Activated naive CD8-positive, alpha-beta T cell treated with anti-CD3 and anti-CD28 coated beads, Interleukin-2, amount 50 U/mL, for 24 hours (primary cell): Measurements from ENCODE around the gene MGAT4A.

Experiments used
- ATAC-seq: fragments of 150-1000 bp; cut with Tn5 transposase; one replicate; pipeline ENCODE4 v1.10.0; 2021
- DNase-seq: peaks from one replicate; pipeline ENCODE4 v3.0.0; 2021
- H3K27ac Mint-ChIP-seq: one replicate; pipeline ENCODE4 v1.8.0; 2021; ENCODE audit warnings: mild to moderate bottlenecking, mixed read lengths
- H3K27me3 Mint-ChIP-seq: one replicate; pipeline ENCODE4 v1.8.0; 2021; ENCODE audit warnings: mixed read lengths
- H3K36me3 Mint-ChIP-seq: one replicate; pipeline ENCODE4 v1.8.0; 2021; ENCODE audit warnings: low read depth, mixed read lengths
- H3K4me1 Mint-ChIP-seq: one replicate; pipeline ENCODE4 v1.8.0; 2021; ENCODE audit warnings: mixed read lengths
- H3K4me3 Mint-ChIP-seq: one replicate; pipeline ENCODE4 v1.8.0; 2021; ENCODE audit warnings: mild to moderate bottlenecking, moderate library complexity, mixed read lengths
- H3K9me3 Mint-ChIP-seq: one replicate; pipeline ENCODE4 v1.8.0; 2021; ENCODE audit warnings: mixed read lengths

The MGAT4A gene

GRCh38 chr2:98708396-98709186 is 22.3 kb downstream of the MGAT4A start:
- H3K36me3 Mint-ChIP-seq: no peaks in the 10 kb centered on the region
- DNase-seq (no peak), ATAC-seq (no peak)
- H3K27ac Mint-ChIP-seq: peak overlapping the region; percentile 69
- peak overlapping the region; percentile 59 for H3K4me3 Mint-ChIP-seq
- no peaks in the 10 kb centered on the region for H3K27me3 Mint-ChIP-seq
- no peaks in the 10 kb centered on the region for H3K9me3 Mint-ChIP-seq
- peaks cover 82% of the 10 kb centered on the region for H3K4me1 Mint-ChIP-seq

DNA sequence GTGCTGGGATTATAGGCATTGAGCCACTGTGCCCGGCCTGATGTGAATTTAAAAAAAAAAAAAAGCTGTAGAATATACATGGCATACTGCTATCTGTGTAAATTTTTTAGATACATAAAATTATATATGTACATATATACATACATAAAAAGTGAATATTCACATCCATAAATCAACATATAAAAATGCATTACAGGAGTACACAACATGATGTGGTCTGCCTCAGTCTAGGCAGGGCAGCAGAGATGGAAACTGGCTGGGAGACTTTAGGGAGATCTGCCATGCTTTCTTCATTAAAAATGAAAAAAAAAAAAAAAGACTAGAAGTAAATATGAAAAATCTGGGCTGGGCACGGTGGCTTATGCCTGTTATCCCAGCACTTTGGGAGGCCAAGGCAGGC is 24.3 kb downstream of the MGAT4A start:
- Mint-ChIP-seq H3K4me3 (no peak overlapping the region), H3K4me1 (peaks cover 82% of the 10 kb centered on the region), H3K9me3 (no peaks in the 10 kb centered on the region), H3K27me3 (no peaks in the 10 kb centered on the region), H3K27ac (peak overlapping the region; percentile 28), H3K36me3 (no peaks in the 10 kb centered on the region)
- DNase-seq (no peak), ATAC-seq (no peak)

DNA sequence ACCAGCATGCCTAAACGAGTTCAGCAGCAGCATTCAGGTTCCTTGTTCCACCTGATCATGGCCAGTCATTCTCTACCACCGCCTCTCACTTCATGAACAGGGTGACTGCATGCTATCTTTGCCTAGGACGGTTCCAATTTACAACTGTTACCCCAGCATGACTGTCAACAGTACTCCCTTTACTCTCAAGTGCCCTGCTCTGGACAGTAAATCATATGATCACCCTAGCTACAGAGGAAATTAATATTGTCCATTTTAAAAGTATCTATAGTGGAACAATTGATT is 25.7 kb downstream of the MGAT4A start:
- Mint-ChIP-seq H3K9me3 (no peaks in the 10 kb centered on the region), H3K36me3 (no peaks in the 10 kb centered on the region), H3K27me3 (no peaks in the 10 kb centered on the region), H3K4me1 (peaks cover 77% of the 10 kb centered on the region), H3K4me3 (no peak overlapping the region), H3K27ac (peak overlapping the region; percentile 71)
- DNase-seq (no peak), ATAC-seq (no peak)

GRCh38 chr2:98704499-98705332 is 26.2 kb downstream of the MGAT4A start:
- Mint-ChIP-seq H3K36me3 (no peaks in the 10 kb centered on the region), H3K4me1 (peaks cover 75% of the 10 kb centered on the region), H3K4me3 (no peak overlapping the region), H3K9me3 (no peaks in the 10 kb centered on the region), H3K27me3 (no peaks in the 10 kb centered on the region), H3K27ac (peak overlapping the region; percentile 71)
- DNase-seq (no peak), ATAC-seq (no peak)

DNA sequence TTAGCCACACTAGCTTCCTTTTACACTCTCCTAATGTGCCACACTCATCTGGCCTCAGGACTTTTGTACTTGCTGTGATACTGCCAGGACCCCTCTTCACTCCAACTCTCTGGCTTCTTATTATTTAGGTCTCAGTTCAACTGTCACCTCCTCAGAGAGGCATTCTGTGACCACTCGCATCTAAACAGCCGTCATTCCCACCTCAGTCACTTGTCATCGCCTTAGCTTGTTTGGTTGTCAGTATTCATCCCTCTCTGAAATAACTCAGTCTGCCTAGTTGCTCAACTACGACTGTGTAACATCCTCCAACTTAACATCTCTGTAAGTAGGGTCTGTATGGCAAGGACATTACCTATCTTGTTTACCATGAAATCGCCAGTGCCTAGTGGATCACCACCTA is 27.2 kb downstream of the MGAT4A start:
- DNase-seq: no peak
- peak overlapping the region; percentile 7 for H3K4me3 Mint-ChIP-seq
- peaks cover 73% of the 10 kb centered on the region for H3K4me1 Mint-ChIP-seq
- no peak for ATAC-seq
- H3K36me3 Mint-ChIP-seq: no peaks in the 10 kb centered on the region
- H3K27ac Mint-ChIP-seq: peak overlapping the region; percentile 88
- H3K27me3 Mint-ChIP-seq: no peaks in the 10 kb centered on the region
- no peaks in the 10 kb centered on the region for H3K9me3 Mint-ChIP-seq

DNA sequence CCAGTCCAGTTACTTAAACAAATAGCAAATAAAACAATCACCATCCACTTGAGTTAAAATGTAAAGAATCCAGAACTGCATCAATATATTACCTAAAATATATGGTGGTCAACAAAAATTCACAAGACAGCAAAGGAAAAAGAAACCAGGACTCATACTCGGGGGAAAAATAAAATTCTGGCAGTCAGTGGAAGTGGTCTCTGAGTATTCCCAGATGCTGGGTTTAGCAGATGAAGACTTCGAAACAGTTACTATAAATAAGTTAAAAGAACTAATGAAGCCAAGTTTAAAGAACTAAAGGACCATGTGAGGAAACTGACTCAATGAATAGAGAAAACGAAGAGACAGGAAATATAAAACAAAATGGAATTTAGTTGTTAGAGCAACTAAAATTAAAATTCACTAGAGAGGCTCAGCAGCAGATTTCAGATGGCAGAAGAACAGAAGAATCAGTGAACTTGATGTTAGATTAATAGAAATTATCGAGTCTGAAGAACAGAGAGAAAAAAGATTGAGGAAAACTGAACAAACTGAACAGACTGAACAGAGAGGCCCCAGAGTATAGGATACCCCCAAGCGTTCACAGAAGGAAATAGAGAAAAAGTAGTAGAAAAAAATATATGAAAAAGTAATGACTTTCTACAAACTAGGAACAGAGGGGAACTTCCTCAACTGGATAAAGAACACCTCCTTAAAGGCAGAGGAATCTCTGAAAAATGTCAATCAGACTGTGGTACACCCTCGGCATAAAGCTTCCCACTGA is 27.9 kb downstream of the MGAT4A start:
- Mint-ChIP-seq H3K9me3 (no peaks in the 10 kb centered on the region), H3K27ac (peak overlapping the region; percentile 88), H3K27me3 (no peaks in the 10 kb centered on the region), H3K36me3 (no peaks in the 10 kb centered on the region), H3K4me3 (peak overlapping the region; percentile 67), H3K4me1 (peaks cover 73% of the 10 kb centered on the region)
- ATAC-seq (no peak), DNase-seq (no peak)

DNA sequence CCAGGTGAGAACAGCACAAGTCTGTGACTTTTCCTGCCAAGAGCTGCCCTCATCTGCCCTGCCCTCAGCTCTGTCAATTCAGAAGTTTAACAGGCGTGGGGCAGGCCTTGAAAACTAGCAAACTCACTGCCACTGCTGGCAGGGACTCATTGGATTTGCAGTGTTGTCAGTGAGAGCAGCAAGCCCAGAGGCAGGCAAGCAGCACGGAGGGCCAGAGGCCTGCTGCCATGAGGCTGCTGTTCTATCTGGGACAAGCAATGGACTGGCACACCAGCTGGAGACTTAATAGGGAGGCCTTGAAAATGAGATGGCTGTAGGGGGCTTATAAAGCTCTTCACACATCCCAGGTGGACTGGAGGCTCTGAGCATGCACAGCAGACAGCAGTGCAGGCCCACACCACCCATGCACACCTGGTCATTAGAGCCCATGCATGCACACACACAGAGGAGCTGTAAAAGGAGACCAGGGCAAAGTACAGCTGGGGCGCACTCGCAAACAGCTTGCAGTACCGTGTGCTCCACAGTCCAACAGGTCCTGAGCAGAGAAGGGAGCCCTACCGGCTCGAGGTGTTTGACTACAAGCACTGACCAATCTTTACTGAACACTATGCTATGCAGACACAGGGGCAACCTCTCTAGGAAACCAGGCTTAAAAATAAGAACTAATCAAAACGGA is 28.7 kb downstream of the MGAT4A start:
- DNase-seq (no peak), ATAC-seq (peak; percentile 45)
- Mint-ChIP-seq H3K36me3 (no peaks in the 10 kb centered on the region), H3K9me3 (no peaks in the 10 kb centered on the region), H3K4me3 (peak overlapping the region; percentile 67), H3K27me3 (no peaks in the 10 kb centered on the region), H3K27ac (peak overlapping the region; percentile 88), H3K4me1 (peaks cover 74% of the 10 kb centered on the region)

DNA sequence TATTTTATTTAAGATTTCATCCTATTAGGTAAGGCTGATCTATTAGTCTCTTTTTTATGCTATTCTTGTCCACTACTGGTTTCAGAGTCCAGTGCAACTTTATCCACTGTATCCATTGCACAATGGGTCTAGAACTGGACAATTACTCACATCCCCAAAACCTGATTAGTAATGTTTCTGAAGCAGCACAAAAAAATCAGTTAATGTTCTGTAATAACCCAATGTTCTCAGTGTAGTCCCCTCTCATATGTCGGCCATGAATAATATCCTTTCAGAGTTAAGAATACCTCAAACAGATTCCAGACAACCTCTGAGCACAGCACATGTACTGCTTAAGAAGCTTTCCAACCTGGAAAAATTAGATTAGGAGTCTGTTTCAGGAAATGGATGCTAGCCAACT is 29.7 kb downstream of the MGAT4A start:
- ATAC-seq (no peak), DNase-seq (no peak)
- H3K4me1 Mint-ChIP-seq: peaks cover 78% of the 10 kb centered on the region
- no peaks in the 10 kb centered on the region for H3K27me3 Mint-ChIP-seq
- no peaks in the 10 kb centered on the region for H3K9me3 Mint-ChIP-seq
- H3K36me3 Mint-ChIP-seq: no peaks in the 10 kb centered on the region
- no peak overlapping the region for H3K4me3 Mint-ChIP-seq
- H3K27ac Mint-ChIP-seq: no peak overlapping the region

DNA sequence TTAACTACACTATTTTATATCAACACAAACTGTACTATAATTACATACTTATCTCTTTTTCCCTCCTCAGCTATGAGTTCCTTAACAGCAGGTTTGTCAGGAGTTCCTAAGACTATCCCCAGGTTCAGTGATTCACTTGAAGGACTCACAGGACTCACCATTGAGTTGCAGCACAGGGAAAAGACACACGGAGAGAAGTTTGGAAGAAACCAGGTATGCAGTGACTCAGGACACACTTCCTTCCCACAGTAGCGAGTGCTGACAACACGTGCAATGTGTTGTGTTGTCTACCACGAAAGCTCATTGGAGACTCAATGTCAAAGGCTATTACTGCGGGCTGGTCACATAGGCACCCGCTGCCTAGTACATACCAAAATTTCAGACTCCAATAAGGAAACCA is 32.0 kb downstream of the MGAT4A start:
- H3K4me3 Mint-ChIP-seq: no peak overlapping the region
- no peak for DNase-seq

DNA sequence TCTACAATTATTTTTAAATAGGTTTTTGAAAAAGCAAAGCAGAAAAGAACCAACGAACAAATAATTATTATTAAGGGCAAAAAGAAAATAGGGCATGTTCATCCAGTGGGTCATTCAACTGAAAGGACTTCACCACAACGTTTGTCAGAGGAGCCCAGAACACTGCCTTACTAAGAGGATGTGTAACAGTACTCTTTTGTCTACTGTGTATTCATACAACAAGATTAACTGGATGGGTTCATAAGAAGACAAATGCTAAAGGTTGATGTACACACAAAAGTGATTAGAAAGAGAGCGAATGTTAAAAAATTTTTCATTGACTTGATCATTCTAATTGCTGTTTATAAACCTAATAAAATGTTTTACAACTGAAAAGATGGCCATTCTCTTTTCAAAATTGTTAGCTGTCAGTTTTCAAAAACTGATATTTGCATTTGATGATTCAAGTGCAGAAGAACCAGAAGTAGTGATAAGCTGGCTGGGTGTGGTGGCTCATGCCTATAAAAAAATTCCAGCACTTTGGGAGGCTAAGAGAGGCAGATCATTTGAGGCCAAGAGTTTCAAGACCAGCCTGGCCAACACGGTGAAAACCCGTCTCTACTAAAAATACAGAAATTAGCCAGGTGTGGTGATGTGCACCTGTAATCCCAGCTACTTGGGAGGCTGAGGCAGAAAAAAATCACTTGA is 33.1 kb downstream of the MGAT4A start:
- Mint-ChIP-seq H3K4me3 (no peak overlapping the region), H3K9me3 (no peaks in the 10 kb centered on the region), H3K27ac (no peak overlapping the region), H3K27me3 (no peaks in the 10 kb centered on the region), H3K4me1 (peaks cover 84% of the 10 kb centered on the region), H3K36me3 (peaks cover 1% of the 10 kb centered on the region)
- DNase-seq (no peak), ATAC-seq (no peak)

More for the DNA sequence above, 32.0 kb downstream of the MGAT4A start:
- H3K4me1 Mint-ChIP-seq: peaks cover 84% of the 10 kb centered on the region
- no peaks in the 10 kb centered on the region for H3K9me3 Mint-ChIP-seq
- no peak for ATAC-seq
- no peaks in the 10 kb centered on the region for H3K27me3 Mint-ChIP-seq
- H3K36me3 Mint-ChIP-seq: no peaks in the 10 kb centered on the region
- no peak overlapping the region for H3K27ac Mint-ChIP-seq

DNA sequence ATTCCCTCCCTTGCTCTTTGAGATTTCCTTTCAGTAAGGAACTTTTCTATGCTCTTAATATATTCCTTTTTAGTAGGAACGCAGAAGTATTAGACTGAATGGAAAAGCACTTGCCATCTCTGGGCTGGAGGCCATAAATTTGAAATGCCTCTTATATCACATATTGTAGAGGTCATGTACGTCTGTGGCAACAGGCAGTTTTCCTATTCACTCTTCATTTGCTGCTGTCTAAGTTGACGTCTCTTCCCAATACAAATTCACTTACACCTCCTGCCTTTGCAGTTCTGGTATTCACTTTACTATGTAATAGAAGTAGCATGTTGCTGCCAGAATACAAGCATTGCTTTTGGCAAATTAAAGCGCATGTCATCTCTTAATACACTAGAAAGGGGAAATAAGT is 34.7 kb downstream of the MGAT4A start:
- DNase-seq (no peak), ATAC-seq (no peak)
- H3K4me3 Mint-ChIP-seq: no peak overlapping the region
- peaks cover 1% of the 10 kb centered on the region for H3K36me3 Mint-ChIP-seq
- no peaks in the 10 kb centered on the region for H3K9me3 Mint-ChIP-seq
- H3K27me3 Mint-ChIP-seq: no peaks in the 10 kb centered on the region
- H3K4me1 Mint-ChIP-seq: peaks cover 80% of the 10 kb centered on the region
- H3K27ac Mint-ChIP-seq: no peak overlapping the region

DNA sequence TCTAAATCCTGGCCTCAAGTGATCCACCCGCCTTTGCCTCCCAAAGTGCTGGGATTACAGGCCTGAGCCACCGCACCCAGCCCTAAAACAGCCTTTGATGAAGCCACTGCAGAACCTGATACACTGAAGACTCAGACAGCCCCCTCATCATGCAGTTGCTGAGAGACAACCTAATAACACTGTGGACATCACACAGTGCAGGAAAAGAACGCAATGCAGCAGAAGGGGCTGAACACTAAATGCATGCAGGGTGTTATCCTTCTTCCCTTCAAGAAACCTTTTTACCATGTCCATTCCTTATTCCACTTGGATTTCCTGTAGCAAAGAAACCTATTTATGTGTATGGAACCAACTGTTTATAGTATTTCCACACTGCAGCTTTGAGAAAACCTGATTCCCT is 35.7 kb downstream of the MGAT4A start:
- H3K27ac Mint-ChIP-seq: no peak overlapping the region
- no peaks in the 10 kb centered on the region for H3K9me3 Mint-ChIP-seq
- no peaks in the 10 kb centered on the region for H3K27me3 Mint-ChIP-seq
- ATAC-seq: no peak
- peaks cover 1% of the 10 kb centered on the region for H3K36me3 Mint-ChIP-seq
- peaks cover 86% of the 10 kb centered on the region for H3K4me1 Mint-ChIP-seq
- DNase-seq: no peak
- H3K4me3 Mint-ChIP-seq: no peak overlapping the region

GRCh38 chr2:98693477-98693876 is 37.5 kb downstream of the MGAT4A start:
- H3K9me3 Mint-ChIP-seq: no peaks in the 10 kb centered on the region
- peaks cover 1% of the 10 kb centered on the region for H3K36me3 Mint-ChIP-seq
- H3K4me1 Mint-ChIP-seq: peaks cover 88% of the 10 kb centered on the region
- peak; percentile 44 for ATAC-seq
- DNase-seq: no peak
- peak overlapping the region; percentile 89 for H3K27ac Mint-ChIP-seq
- H3K4me3 Mint-ChIP-seq: peak overlapping the region; percentile 65
- no peaks in the 10 kb centered on the region for H3K27me3 Mint-ChIP-seq
